ENCODE results near the gene PDPR. TPM values are rescaled to one million over a fixed set of nuclear protein-coding genes. Genes with fewer than 3 reads are reported as not detected.
"Not testable (repeated sequence)": the region's sequence is repeated elsewhere in the genome, so short reads cannot be mapped to it uniquely, and the experiment has no call there.

The PDPR gene
- polyA plus RNA-seq, 1 donor from 2014 or later = 9.5 TPM

GRCh38 chr16:70173212-70173837, 59.2 kb downstream of the PDPR start, which contains the start of gene CLEC18C:
TSS of gene CLEC18C (plus strand) at chr16:70173787. CDS start at chr16:70174279, 492 bp downstream.
- not testable (repeated sequence) for H3K27me3 Mint-ChIP-seq, H3K4me3 Mint-ChIP-seq, H3K27ac Mint-ChIP-seq, H3K4me1 Mint-ChIP-seq, H3K9me3 Mint-ChIP-seq, H3K36me3 Mint-ChIP-seq

GRCh38 chr16:70173916-70174315, 59.8 kb downstream of the PDPR start:
- not testable (repeated sequence) for H3K4me3 Mint-ChIP-seq, H3K36me3 Mint-ChIP-seq, H3K9me3 Mint-ChIP-seq, H3K27me3 Mint-ChIP-seq, H3K4me1 Mint-ChIP-seq, H3K27ac Mint-ChIP-seq

GRCh38 chr16:70174387-70174932, 60.3 kb downstream of the PDPR start:
- not testable (repeated sequence) for H3K9me3 Mint-ChIP-seq, H3K4me1 Mint-ChIP-seq, H3K4me3 Mint-ChIP-seq, H3K27me3 Mint-ChIP-seq, H3K36me3 Mint-ChIP-seq, H3K27ac Mint-ChIP-seq

- H3K4me3 Mint-ChIP-seq, H3K9me3 Mint-ChIP-seq, H3K27ac Mint-ChIP-seq, H3K4me1 Mint-ChIP-seq, H3K27me3 Mint-ChIP-seq, H3K36me3 Mint-ChIP-seq: not testable (repeated sequence)
Measured at GRCh38 chr16:70187858-70188607, 73.9 kb downstream of the PDPR start.

GRCh38 chr16:70188608-70188915, 74.4 kb downstream of the PDPR start:
- H3K4me1 Mint-ChIP-seq, H3K27ac Mint-ChIP-seq, H3K4me3 Mint-ChIP-seq, H3K27me3 Mint-ChIP-seq, H3K9me3 Mint-ChIP-seq, H3K36me3 Mint-ChIP-seq: not testable (repeated sequence)

- H3K4me3 Mint-ChIP-seq, H3K4me1 Mint-ChIP-seq, H3K9me3 Mint-ChIP-seq, H3K36me3 Mint-ChIP-seq, H3K27ac Mint-ChIP-seq, H3K27me3 Mint-ChIP-seq: not testable (repeated sequence)
Measured at GRCh38 chr16:70190574-70190973, 76.4 kb downstream of the PDPR start.

- H3K36me3 Mint-ChIP-seq, H3K4me3 Mint-ChIP-seq: not testable (repeated sequence)
Measured at GRCh38 chr16:70196683-70197300, 82.7 kb downstream of the PDPR start.

GRCh38 chr16:70197611-70198010, 83.5 kb downstream of the PDPR start:
- H3K4me1 Mint-ChIP-seq, H3K27ac Mint-ChIP-seq, H3K36me3 Mint-ChIP-seq, H3K4me3 Mint-ChIP-seq, H3K27me3 Mint-ChIP-seq, H3K9me3 Mint-ChIP-seq: not testable (repeated sequence)

More at GRCh38 chr16:70196683-70197300, 82.7 kb downstream of the PDPR start:
- not testable (repeated sequence) for H3K27ac Mint-ChIP-seq, H3K4me1 Mint-ChIP-seq, H3K27me3 Mint-ChIP-seq, H3K9me3 Mint-ChIP-seq

- not testable (repeated sequence) for H3K4me1 Mint-ChIP-seq, H3K27ac Mint-ChIP-seq
Measured at GRCh38 chr16:70198230-70198629, 84.1 kb downstream of the PDPR start.

GRCh38 chr16:70198666-70199065, 84.5 kb downstream of the PDPR start:
- not testable (repeated sequence) for H3K36me3 Mint-ChIP-seq, H3K9me3 Mint-ChIP-seq, H3K27ac Mint-ChIP-seq, H3K27me3 Mint-ChIP-seq, H3K4me3 Mint-ChIP-seq, H3K4me1 Mint-ChIP-seq

More at GRCh38 chr16:70198230-70198629, 84.1 kb downstream of the PDPR start:
- not testable (repeated sequence) for H3K36me3 Mint-ChIP-seq, H3K9me3 Mint-ChIP-seq, H3K4me3 Mint-ChIP-seq, H3K27me3 Mint-ChIP-seq

- not testable (repeated sequence) for H3K9me3 Mint-ChIP-seq, H3K27me3 Mint-ChIP-seq, H3K4me1 Mint-ChIP-seq, H3K36me3 Mint-ChIP-seq, H3K4me3 Mint-ChIP-seq, H3K27ac Mint-ChIP-seq
Measured at GRCh38 chr16:70199170-70199569, 85.0 kb downstream of the PDPR start.

GRCh38 chr16:70200063-70200462, 85.9 kb downstream of the PDPR start:
- not testable (repeated sequence) for H3K4me1 Mint-ChIP-seq, H3K27me3 Mint-ChIP-seq, H3K27ac Mint-ChIP-seq, H3K9me3 Mint-ChIP-seq, H3K36me3 Mint-ChIP-seq
- peak overlapping the region in 1 of 4 donors; percentile 9 for H3K4me3 Mint-ChIP-seq

GRCh38 chr16:70203508-70203907, 89.4 kb downstream of the PDPR start:
- H3K4me1 Mint-ChIP-seq, H3K27ac Mint-ChIP-seq, H3K36me3 Mint-ChIP-seq, H3K9me3 Mint-ChIP-seq, H3K4me3 Mint-ChIP-seq, H3K27me3 Mint-ChIP-seq: not testable (repeated sequence)

GRCh38 chr16:70204010-70204409, 89.9 kb downstream of the PDPR start:
- not testable (repeated sequence) for H3K4me3 Mint-ChIP-seq, H3K27me3 Mint-ChIP-seq, H3K27ac Mint-ChIP-seq, H3K36me3 Mint-ChIP-seq, H3K4me1 Mint-ChIP-seq, H3K9me3 Mint-ChIP-seq

GRCh38 chr16:70204668-70205405, 90.7 kb downstream of the PDPR start:
- not testable (repeated sequence) for H3K27me3 Mint-ChIP-seq, H3K4me1 Mint-ChIP-seq, H3K27ac Mint-ChIP-seq

More at GRCh38 chr16:70204668-70205405, 90.7 kb downstream of the PDPR start:
- not testable (repeated sequence) for H3K4me3 Mint-ChIP-seq, H3K9me3 Mint-ChIP-seq, H3K36me3 Mint-ChIP-seq
